ENCODE data around the gene INSR.
A peak's percentile ranks its signal among the peaks of the same experiment; 100 is the strongest.
"Not testable (repeated sequence)": the region's sequence is repeated elsewhere in the genome, so short reads cannot be mapped to it uniquely, and the experiment has no call there.

The INSR gene

DNA sequence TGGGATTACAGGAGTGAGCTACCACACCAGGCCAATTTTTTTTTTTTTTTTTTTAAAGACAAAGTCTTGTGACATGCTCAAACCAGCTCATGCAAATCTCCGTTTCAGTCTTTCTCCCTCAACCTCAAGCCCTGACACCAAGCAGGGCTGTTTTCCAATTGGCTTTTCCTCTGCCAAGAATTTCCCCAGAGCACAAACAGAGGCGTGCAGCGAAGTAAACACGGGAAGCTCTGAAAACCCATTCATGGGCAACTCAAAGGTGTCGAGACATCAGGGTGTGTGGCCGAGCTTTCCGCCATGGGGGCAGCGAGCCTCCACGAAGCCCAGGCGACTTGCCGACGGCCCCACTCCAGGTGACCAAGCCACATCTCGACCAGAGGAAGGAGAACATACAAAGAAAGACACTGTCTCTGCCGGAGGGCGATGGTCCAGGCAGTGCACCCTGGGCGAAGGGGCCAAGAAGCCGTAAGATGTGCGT is 70.0 kb downstream of the INSR start:
- no peak for DNase-seq (ENCODE audit: low spot score)

DNA sequence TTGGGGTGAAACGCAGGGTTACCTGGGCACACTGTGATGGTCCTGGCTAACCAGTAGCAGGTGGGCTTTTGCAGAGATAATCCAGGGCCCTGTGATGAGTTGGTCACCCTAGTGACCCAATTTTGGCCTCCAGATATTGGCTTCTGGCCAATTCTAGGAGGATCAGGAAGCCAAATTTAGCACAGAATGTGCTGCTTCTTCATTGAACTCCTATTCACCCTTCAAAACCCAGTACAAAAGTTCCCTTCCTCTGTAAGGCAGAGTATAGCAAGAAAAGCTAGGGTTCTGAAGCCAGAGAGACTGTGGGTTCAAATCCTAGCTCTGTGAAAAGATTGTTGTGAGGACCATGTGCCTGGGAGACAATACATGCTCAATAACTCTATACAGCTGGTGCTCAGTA is 70.8 kb downstream of the INSR start:
- no peak for DNase-seq (ENCODE audit: low spot score)

DNA sequence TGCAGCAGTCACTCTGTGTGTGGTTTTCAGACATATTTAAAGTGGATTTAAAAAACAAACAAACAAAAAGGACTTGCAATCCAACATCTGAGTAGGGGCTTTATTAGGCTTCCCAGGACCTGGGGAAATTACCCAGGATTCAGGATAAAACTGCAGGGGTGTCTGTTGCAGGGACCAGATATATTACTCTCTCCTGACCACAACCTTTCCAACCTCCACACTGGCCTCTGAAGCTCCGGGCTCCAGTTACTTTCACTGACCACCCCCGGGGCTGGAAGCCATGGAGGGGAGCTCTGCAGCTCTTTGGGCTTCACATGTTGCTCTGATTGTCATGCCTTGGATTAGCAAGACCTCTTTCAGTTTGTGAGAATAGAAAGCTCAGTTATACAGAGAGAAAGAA is 75.2 kb downstream of the INSR start:
- DNase-seq (ENCODE audit: low spot score), result no peak

DNA sequence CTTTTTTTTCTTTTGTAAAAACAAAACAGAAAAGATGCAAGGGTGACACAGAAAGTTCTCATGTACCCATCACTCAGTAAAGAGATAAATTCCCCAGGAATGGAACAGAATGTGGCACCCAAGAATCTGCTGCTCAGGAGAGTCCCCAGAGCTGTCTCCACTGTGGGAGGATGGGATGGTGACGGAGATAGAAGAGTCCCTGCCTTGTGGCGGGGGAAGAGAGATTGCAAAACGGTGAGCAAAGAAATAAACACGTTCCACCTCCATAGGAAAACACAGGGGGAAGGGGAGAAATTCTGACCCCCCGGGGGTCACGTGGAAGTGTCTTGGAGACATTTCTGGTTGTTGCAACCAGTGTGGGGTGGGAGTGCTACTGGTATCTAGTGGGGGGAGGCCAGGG is 76.4 kb downstream of the INSR start:
- no peak for DNase-seq (ENCODE audit: low spot score)

DNA sequence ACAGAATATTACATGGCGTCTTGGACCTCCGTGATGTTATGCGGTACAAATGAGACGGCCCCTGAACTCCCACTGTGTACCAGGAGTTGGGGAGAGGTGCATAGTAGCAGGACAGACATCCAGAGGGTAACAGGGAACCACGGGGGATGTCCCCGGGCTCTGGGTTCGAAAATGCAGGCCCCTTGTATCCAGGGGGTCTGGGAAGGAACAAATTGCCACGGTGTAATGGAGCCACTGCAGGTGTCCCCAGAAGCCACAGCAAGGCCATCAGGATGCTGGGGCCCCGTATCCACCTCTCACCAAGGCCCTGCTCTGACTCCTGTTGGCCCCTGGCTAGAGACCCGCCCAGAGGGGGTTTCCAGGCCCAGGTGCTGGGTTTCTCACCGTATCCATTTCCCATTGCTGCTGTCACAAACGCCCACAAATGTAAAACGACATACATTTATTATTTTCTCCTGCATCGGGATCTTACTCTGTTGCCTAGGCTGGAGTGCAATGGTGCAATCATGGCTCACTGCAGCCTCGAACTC is 77.8 kb downstream of the INSR start:
- DNase-seq (ENCODE audit: low spot score), result no peak

DNA sequence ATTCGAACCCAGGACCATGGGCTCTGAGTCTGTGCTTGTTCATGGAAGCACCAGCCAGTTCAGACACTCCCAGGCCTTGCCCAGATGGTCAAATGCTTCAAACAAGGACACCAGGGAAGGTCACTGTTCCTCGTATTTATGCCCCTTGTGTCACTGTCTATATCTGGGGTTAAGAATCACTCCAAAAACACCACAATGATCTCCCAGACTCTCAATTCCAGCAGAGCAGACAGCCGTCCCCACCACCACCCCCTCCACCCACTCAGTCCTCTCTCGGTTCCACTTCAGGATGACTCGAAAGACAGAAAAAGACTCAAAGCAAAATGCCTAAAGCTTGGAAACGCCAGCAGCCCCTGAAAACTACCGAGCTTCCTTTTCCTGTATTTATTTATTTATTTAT is 79.0 kb downstream of the INSR start:
- no peak for DNase-seq (ENCODE audit: low spot score)

DNA sequence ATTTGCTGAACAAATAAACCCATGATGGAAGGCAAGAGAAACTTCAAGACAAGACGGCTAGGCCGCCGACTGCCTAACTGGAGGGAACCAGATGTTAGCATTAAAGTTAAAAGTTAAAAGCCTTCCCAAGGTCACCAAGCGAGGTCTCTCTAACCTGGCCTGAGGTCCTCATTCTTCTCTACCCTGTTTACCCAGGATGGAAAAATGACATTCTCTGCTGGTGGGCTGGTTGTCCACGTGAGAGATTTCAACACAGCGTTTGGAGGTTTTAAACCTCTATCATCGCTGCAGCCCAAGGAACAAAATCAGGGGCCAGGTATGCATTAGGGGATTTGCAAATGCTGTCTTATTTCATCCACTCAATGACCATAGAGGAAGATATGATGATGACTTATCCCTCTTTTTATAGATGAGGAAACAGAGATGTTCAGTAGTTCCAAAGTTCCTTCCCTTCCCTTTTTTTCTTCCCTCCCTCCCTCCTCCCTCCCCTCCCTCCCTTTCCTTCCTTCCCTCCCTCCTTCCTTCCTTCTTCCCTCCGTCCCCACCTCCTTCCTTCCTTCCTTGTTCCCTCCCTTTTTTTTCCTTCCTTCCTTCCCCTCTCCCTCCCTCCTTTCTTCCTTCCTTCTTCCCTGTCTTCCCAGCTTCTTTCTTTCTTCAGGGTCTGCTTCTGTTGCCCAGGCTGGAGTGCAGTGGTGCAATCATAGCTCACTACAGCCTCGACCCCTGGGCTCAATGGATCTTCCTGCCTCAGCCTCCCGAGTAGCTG is 79.7 kb downstream of the INSR start:
- DNase-seq (ENCODE audit: low spot score), result no peak

DNA sequence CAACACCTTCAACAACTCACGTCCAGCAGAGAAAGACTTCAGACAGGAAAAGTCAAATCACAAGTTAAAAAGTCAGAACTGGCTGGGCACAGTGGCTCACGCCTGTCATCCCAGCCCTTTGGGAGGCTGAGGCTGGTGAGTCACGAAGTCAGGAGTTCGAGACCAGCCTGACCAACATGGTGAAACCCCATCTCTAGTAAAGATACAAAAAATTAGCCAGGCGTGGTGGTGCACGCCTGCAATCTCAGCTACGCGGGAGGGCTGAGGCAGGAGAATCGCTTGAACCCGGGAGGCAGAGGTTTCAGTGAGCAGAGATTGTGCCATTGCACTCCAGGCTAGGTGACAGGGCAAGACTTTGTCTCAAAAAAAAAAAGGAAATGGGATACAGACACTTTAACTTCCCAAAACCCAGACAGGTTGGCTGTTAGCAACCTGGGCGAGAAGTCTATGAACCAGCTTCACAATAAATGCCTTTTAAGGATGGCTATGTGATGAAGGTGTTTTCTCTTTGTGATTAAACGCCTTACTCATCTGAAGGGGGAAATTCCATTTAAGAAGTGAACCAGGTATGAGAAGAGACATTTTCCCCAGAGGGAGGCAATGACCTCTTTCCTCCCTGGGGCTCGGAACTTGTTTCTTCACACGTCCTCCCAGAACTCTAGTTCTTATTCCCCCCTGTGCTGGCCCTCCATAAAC is 80.4 kb downstream of the INSR start:
- no peak for DNase-seq (ENCODE audit: low spot score)

DNA sequence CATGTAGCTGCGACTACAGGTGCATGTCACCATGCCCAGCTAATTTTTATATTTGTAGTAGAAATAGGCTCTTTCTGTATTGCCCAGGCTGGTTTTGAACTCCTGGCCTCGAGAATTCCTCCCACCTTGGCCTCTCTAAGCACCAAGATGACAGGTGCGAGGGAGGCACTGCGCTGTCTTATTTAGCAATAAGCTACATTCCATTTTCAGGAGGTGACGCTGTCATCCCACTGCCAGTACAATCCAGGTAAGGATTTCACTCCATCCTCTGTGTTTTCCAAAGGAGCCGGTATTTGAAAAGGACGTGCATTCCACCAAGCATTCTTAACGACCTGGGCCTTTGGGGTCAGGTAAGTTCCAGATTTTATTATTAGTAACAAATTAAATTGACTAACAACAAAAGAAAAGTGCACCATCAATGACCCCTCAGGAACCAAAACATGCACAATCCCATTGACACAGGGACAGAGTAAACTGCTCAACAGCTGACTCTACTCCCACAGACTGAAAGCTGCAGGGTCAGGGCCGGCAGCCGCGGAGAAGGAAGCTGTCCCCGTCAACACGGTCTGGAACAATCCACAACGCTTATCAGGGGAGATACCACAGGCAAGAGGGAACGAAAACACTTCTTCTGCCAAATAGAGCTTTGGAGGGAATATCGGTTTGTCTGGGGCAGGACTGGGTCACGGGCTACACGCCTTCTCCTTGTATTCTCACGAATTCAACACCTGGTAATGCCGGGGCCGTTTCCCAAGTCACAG is 82.8 kb downstream of the INSR start:
- peak; percentile 29 for DNase-seq (ENCODE audit: low spot score)

DNA sequence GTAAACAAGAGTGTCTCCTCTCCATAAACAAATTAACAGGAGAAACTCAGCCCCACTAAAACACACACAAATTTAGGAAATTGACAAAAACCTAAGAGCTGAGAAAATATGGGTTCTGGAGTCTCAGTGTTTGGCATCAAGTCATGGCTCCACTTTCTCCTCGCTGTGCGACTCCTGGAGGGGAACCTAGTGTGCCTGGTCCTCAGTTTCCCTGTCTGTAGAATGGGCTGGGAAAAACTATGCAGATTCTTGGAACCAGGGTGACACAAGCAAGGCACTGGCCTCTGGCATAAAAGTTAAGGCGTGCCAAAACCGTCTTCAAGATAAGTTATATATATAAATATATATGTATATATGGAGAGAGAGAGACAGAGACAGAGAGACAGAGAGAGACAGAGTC is 83.9 kb downstream of the INSR start:
- no peak for DNase-seq (ENCODE audit: low spot score)

DNA sequence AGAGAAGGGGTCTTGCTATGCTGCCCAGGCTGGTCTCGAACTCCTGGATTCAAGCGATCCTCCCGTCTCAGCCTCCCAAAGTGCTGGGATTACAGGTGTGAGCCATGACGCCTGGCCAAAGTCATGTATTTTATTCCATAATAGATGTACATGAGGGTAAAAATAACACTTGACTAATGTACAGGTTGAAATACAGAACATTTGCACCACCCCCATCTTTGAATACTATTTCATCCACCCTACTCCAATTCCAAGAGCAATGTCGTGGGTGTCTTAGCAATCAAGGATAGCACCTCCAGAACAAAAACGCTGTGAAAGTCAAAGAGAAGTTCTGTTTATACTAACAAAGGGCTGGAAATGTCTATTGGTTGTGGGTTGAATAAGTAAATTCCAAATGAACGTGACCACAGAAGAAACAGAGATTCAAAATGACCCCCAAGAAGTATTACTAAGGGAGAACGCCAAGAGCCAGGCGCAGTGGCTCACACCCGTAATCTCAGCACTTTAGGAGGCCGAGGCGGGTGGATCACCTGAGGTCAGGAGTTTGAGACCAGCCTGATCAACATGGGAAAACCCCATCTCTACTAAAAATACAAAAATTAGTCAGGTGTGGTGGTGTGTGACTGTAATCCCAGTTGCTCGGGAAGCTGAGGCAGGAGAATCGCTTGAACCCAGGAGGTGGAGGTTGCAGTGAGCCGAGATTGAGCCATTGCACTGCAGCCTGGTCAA is 84.5 kb downstream of the INSR start:
- not testable (repeated sequence) for DNase-seq (ENCODE audit: low spot score)

DNA sequence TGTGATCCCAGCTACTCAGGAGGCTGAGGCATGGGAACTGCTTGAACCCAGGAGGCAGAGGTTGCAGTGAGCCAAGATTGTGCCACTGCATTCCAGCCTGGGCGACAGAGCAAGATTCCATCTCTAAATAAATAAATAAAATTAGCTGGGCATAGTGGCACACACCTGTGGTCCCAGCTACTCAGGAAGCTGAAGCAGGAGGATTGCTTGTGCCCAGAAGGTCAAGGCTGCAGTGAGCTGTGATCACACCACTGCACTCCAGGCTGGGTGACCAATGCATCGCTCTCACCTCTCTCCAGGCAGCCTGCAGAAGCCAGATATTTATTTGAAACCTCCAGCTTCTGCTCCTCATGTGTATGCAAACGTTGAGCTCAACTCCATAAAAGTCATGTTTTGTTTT is 85.2 kb downstream of the INSR start:
- DNase-seq (ENCODE audit: low spot score), result not testable (repeated sequence)

DNA sequence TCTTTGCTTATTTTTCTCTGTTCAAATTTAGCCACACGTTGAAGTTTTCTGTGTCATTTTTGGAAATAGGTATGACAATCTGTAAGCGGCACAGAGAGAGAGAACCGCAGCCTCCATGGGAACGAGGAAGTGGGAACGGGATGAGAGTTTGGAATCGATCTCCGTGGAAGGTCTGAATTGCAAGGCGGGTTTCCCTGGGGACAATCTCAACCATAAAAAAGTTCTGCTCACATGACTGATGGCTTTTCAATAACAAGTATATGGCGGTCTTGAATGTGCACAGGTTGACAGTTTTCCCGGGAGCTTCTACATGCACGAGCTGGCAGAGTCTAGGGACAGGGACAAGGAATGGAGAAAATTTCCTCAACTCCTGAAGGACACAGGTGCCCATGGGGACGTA is 90.9 kb downstream of the INSR start:
- no peak for DNase-seq (ENCODE audit: low spot score)

DNA sequence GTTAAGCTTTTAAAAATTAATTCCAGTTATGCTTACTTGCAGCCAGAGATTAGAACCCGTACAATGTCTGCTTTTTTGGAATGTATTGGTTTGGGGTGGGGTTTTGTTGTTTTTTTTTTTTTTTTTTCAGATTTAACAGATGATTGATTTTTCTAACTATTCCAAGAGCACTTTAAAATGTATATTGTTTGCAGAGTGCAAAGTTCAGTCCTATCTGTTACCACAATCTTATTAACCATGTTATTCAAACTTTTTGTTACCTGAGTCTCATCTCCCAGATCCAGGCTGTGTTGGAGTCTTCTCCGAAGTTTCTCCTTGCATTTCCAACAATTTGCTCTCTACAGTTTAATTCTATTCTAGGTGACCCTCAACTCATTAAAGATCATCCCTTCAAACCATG is 91.3 kb downstream of the INSR start:
- no peak for DNase-seq (ENCODE audit: low spot score)

DNA sequence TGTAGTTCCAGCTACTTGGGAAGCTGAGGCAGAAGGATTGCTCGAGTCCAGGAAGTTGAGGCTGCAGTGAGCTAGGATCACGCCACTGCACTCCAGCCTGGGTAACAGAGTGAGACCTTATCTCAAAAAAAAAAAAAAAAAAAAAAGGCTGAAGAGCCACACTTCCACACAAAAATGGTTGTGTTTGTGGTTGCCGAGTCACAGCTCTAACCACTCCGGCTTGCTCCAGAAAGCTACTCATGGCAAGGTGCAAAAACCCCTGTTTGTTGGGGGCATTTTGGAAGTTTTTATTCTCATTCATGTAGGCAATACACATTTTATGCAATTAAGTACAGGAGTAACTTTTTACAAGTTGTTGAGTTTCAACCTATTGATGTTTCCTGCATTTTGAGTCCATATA is 93.5 kb downstream of the INSR start:
- DNase-seq (ENCODE audit: low spot score), result no peak

DNA sequence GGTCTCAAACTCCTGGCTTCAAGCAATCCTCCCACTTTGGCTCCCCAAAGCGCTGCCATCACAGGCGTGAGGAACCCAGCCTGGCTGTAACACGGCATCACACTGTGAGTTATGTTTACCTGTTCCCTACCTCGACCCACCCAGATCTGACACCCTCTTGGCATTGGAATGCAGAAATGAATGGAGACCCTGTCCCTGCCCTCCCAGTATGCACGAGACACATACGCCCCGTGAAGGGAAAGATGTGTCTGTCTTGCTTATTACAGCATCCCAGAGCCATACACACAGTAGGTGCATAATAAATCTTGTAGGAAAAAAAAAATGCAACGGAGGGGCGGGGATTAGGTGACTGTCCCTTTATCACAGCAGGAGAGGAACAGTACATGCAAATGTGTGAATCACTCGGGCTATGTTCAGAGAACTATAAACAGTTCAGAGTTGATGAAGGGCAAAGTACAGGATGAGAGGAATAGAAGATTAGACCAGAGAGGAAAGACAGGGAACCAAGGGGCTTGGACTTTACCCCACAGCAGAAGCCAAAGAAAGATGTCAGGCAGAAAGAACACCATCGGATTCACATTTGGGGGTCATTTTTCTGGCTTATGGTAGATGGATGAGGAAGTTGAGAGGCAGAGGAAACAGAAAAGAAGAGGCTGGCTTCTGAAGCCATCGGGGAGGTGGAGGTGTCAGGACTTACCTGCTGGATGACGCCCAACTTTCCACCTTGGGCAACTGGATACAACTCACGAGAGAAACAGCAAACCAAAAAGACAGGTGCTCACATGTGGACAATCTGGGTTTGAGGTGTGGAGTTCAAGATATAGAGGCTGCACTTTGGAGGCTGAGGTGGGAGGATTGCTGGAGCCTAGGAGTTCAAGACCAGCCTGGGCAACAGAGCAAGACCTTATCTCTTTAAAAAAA is 94.3 kb downstream of the INSR start:
- no peak for DNase-seq (ENCODE audit: low spot score)

DNA sequence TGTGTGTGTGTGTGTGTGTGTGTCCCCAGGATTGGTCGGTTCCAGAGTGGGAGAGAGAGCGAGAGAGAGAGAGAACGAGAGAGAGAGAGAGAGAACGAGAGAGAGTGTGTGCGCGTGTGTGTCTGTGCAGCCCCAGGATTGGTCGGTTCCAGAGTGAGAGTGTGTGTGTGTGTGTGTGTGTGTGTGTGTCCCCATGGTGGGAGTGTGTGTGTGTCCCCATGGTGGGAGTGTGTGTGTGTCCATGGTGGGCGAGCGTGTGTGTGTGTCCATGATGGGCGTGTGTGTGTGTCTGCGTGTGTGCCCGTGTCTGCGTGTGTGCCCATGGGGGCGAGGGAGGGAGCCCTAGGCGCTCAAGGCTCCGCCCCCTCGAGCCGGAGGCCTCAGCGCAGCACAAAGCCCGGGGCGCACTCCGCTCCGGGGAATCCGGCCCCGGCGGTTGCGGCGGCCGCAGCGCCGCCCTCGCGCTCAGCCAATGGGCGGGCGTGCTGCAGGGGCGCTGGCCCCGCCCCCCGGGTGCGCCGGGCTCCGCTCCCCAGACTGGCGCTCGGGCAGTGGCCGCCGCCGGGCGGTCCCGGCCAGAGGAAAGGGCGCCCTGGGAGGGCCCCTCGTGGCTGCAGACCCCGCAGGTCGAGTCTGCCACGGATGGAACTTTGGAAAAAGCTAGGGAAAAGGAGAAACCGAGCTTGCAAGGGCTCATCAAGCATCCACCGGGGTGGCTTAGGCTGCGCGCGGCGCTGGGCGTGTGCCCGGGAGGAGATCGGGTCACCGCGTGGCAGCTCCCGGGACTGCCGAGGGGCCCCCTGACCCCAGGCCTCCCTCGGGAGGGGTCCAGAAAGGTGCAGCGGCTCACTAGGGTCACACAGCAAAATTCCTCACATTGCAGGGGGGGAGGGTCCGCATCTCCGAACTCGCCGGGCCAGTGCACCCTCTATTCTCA is 96.2 kb downstream of the INSR start:
- peak; percentile 95 for DNase-seq (ENCODE audit: low spot score)

DNA sequence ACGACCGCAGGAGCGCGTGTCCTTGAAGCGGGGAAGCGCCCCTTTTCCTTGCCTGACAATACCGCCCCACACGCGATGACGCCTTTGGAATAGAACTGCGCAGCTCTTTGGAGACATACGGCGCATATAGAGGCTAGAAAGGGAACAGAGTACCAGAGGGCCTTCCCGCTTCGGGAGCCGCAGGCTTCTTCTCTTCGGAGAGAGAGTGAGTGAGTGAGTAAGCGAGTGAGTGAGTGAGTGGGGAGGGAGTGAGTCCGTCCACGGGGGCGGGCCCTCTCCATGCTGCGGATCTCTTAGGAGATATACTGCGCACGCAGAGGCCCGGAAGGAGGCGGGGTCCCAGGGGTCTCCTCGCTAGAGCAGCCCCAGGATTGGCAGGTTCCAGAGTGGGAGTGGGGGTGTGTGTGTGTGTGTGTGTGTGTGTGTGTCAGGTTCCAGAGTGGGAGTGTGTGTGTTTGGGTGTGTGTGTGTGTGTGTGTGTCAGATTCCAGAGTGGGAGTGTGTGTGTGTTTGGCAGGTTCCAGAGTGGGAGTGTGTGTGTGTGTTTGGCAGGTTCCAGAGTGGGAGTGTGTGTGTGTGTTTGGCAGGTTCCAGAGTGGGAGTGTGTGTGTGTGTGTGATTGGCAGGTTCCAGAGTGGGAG is 97.0 kb downstream of the INSR start:
- peak; percentile 83 for DNase-seq (ENCODE audit: low spot score)

DNA sequence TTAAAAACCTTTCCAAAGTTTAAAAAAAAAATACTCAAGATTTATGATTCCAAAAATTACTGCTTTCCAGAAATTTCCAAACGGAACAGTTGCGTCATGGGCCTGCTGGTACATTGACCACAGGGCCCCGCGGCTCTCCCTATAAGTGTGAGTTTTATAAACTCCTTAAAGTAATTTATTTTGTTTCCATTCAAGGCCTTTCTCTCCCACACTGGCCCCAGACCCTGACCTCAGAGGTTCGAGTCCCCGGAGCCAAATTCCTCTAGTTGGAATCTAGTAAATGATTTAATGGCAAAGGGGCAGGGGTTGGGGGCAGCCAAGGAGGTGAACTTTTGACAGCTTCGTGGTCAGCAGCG is 97.5 kb downstream of the INSR start:
- DNase-seq (ENCODE audit: low spot score), result no peak

Data from hepatic stellate cell (primary cell).